DND-41 (cell line): ENCODE measurements around the gene AP1AR.

Experiments used
- EZH2 ChIP-seq: IDR thresholded peaks from 3 replicates; pipeline ENCODE4 v1.6.1; 2012; ENCODE audit warnings: borderline replicate concordance, low read depth, mild to moderate bottlenecking, moderate library complexity, low read length, inconsistent platforms; ENCODE audit not compliant: severe bottlenecking
- TF ChIP-seq, protein P1 (sequence below): IDR thresholded peaks from 2 replicates; pipeline ENCODE4 v1.5.1; 2012; ENCODE audit warnings: borderline replicate concordance, low read length, moderate library complexity, mild to moderate bottlenecking; ENCODE audit not compliant: poor library complexity, severe bottlenecking; ENCODE audit errors: extremely low read depth

DNA sequence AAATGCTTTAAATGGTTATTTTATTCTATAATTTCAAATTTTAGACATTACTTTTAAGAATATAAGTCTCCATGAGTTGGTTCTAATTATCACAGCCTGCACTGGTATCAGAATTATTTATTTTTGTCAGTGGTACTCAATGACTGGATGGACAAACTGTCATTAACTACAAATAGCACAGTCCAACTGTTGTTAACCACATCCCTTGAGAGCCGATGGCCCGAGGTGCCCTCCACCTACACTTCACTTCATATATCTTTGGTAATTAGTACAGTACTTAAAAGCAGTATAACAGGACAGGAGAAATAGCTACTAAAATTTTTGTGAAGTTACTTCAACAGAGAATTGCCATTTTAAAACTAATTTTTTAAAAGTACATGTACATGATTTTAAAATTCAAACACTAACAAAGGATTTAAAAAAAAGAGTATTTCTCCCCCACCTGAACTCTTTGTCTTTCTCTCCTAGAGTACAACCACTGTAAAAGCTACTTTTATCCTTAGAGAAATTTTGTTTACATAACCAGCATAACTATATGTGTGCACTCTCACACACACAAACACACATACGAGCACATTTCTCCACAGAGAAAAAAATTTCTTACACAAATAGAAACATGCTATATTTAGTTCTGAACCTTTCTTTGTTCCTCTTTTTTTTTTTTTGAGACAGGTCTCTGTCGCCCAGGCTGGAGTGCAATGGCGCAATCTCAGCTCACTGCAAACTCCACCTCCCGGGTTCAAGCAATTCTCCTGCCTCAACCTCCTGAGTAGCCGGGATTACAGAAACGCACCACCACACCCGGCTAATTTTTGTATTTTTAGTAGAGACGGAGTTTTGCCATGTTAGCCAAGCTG, 47.7 kb downstream of the AP1AR start:
- TF ChIP-seq EZH2 = no peak
- TF ChIP-seq, protein P1, sequence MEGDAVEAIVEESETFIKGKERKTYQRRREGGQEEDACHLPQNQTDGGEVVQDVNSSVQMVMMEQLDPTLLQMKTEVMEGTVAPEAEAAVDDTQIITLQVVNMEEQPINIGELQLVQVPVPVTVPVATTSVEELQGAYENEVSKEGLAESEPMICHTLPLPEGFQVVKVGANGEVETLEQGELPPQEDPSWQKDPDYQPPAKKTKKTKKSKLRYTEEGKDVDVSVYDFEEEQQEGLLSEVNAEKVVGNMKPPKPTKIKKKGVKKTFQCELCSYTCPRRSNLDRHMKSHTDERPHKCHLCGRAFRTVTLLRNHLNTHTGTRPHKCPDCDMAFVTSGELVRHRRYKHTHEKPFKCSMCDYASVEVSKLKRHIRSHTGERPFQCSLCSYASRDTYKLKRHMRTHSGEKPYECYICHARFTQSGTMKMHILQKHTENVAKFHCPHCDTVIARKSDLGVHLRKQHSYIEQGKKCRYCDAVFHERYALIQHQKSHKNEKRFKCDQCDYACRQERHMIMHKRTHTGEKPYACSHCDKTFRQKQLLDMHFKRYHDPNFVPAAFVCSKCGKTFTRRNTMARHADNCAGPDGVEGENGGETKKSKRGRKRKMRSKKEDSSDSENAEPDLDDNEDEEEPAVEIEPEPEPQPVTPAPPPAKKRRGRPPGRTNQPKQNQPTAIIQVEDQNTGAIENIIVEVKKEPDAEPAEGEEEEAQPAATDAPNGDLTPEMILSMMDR = no peak
